Ishikawa (cell line): Measurements from ENCODE around the gene TAOK3.

ENCODE experiments used
- FOXM1 ChIP-seq: IDR thresholded peaks from 2 replicates; pipeline ENCODE4 v1.6.1; 2012; ENCODE audit warnings: low read depth, borderline replicate concordance
- YY1 ChIP-seq: IDR thresholded peaks from 2 replicates; pipeline ENCODE4 v1.6.1; 2012; ENCODE audit warnings: low read depth
- ZBTB7A ChIP-seq: IDR thresholded peaks from 2 replicates; pipeline ENCODE4 v1.6.1; 2012; ENCODE audit warnings: low read depth
- TF ChIP-seq, protein P1 (sequence below): IDR thresholded peaks from 2 replicates; pipeline ENCODE4 v1.6.1; 2012
- TF ChIP-seq, protein P2 (sequence below): IDR thresholded peaks from 2 replicates; pipeline ENCODE4 v1.6.1; 2012

DNA sequence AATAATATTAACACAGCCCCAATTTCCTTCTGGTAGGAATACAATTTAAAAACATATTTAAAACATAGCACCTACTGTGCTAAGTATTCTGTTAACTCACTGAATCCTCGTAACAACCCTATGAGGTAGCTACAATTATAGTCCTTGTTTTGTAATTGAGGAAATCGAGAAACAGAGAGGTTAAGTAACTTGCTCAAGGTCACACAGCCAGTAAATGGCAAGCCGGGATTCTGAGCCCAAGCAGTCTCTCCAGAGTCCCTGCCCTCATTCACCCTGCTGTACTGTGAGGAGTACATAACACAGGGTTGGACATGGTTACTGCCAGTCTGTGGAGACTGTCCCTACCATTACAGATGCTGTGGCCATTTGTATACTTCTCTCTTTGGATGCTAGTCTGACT is 48.0 kb upstream of the TAOK3 start:
- TF ChIP-seq, protein P1, sequence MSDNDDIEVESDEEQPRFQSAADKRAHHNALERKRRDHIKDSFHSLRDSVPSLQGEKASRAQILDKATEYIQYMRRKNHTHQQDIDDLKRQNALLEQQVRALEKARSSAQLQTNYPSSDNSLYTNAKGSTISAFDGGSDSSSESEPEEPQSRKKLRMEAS: no peak
- TF ChIP-seq FOXM1 (no peak), ZBTB7A (no peak), YY1 (no peak)
- TF ChIP-seq, protein P2, sequence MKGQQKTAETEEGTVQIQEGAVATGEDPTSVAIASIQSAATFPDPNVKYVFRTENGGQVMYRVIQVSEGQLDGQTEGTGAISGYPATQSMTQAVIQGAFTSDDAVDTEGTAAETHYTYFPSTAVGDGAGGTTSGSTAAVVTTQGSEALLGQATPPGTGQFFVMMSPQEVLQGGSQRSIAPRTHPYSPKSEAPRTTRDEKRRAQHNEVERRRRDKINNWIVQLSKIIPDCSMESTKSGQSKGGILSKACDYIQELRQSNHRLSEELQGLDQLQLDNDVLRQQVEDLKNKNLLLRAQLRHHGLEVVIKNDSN: no peak
